Measurements from ENCODE around the gene HYDIN.
"Not testable (repeated sequence)": the region's sequence is repeated elsewhere in the genome, so short reads cannot be mapped to it uniquely, and the experiment has no call there.

DNA sequence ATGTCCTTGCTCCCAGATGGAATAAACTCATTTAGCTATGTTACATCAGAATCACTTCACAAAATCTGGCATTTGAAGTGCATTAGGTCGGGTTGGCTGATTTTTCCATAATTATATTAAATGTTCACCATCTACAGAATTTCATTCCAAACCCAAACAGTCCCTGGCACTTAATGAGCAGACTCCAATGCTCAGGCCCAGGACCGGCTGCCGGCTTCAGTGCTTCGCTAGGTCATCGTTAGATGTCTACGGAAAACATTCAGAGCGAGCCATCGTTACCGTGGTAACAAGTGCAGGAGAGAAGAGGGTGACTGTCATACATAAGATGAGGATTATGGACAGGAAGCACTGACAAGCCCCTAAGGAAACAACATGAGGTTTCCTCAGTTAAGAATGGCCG lies 215.1 kb downstream of the HYDIN start:
- TF ChIP-seq ZNF8 (CRISPR knock-in tag; IDR thresholded peaks at IDR 0.05); TOX (CRISPR knock-in tag; IDR thresholded peaks at IDR 0.05; ENCODE audit: borderline replicate concordance); ZFP30 (CRISPR knock-in tag; IDR thresholded peaks at IDR 0.05); ZNF565 (CRISPR knock-in tag; conservative IDR thresholded peaks at IDR 0.05; ENCODE audit: low read depth); ESRRG (CRISPR knock-in tag; IDR thresholded peaks at IDR 0.05); CSDC2 (CRISPR knock-in tag; IDR thresholded peaks at IDR 0.05); ZC3H10 (CRISPR knock-in tag; IDR thresholded peaks at IDR 0.05); ARNTL (CRISPR knock-in tag; IDR thresholded peaks at IDR 0.05; ENCODE audit: borderline replicate concordance, low read depth); GLIS3 (CRISPR knock-in tag; IDR thresholded peaks at IDR 0.05): not testable (repeated sequence)
- TF ChIP-seq, protein P1, sequence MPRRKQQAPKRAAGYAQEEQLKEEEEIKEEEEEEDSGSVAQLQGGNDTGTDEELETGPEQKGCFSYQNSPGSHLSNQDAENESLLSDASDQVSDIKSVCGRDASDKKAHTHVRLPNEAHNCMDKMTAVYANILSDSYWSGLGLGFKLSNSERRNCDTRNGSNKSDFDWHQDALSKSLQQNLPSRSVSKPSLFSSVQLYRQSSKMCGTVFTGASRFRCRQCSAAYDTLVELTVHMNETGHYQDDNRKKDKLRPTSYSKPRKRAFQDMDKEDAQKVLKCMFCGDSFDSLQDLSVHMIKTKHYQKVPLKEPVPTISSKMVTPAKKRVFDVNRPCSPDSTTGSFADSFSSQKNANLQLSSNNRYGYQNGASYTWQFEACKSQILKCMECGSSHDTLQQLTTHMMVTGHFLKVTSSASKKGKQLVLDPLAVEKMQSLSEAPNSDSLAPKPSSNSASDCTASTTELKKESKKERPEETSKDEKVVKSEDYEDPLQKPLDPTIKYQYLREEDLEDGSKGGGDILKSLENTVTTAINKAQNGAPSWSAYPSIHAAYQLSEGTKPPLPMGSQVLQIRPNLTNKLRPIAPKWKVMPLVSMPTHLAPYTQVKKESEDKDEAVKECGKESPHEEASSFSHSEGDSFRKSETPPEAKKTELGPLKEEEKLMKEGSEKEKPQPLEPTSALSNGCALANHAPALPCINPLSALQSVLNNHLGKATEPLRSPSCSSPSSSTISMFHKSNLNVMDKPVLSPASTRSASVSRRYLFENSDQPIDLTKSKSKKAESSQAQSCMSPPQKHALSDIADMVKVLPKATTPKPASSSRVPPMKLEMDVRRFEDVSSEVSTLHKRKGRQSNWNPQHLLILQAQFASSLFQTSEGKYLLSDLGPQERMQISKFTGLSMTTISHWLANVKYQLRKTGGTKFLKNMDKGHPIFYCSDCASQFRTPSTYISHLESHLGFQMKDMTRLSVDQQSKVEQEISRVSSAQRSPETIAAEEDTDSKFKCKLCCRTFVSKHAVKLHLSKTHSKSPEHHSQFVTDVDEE (CRISPR knock-in tag; IDR thresholded peaks at IDR 0.05), result not testable (repeated sequence)
- TF ChIP-seq, protein P2, sequence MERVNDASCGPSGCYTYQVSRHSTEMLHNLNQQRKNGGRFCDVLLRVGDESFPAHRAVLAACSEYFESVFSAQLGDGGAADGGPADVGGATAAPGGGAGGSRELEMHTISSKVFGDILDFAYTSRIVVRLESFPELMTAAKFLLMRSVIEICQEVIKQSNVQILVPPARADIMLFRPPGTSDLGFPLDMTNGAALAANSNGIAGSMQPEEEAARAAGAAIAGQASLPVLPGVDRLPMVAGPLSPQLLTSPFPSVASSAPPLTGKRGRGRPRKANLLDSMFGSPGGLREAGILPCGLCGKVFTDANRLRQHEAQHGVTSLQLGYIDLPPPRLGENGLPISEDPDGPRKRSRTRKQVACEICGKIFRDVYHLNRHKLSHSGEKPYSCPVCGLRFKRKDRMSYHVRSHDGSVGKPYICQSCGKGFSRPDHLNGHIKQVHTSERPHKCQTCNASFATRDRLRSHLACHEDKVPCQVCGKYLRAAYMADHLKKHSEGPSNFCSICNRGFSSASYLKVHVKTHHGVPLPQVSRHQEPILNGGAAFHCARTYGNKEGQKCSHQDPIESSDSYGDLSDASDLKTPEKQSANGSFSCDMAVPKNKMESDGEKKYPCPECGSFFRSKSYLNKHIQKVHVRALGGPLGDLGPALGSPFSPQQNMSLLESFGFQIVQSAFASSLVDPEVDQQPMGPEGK (CRISPR knock-in tag; IDR thresholded peaks at IDR 0.05; ENCODE audit: borderline replicate concordance), result not testable (repeated sequence)

Measured in SK-N-SH treated with all-trans-retinoic acid at 6 μM for 48 hours (cell line).